Large intestine (tissue), 3 donors: ENCODE data around the gene ELAVL3. TPM values are rescaled to one million over a fixed set of nuclear protein-coding genes. Genes with fewer than 3 reads are reported as not detected.

Experiments
- DNase-seq, 2 donors: peaks; one replicate each; pipeline versions ENCODE4 v3.0.0 to v3.0.0-alpha.2; 2013
- H3K27ac ChIP-seq: one replicate; pipeline ENCODE4 v1.5.1; 2013; ENCODE audit warnings: low read length
- H3K27me3 ChIP-seq: 2 replicates; pipeline ENCODE4 v1.6.1; 2013; ENCODE audit warnings: low read length; ENCODE audit not compliant: control insufficient read depth, insufficient read depth
- H3K36me3 ChIP-seq: 2 replicates; pipeline ENCODE4 v1.6.1; 2013; ENCODE audit warnings: low read length; ENCODE audit not compliant: control insufficient read depth, insufficient read depth
- H3K4me1 ChIP-seq: one replicate; pipeline ENCODE4 v1.6.1; 2013; ENCODE audit warnings: low read length; ENCODE audit not compliant: control insufficient read depth, insufficient read depth
- H3K4me3 ChIP-seq: one replicate; pipeline ENCODE4 v1.5.1; 2013; ENCODE audit warnings: low read length
- H3K9me3 ChIP-seq: one replicate; pipeline ENCODE4 v1.6.1; 2013; ENCODE audit warnings: mild to moderate bottlenecking, low read depth, low read length, moderate library complexity; ENCODE audit not compliant: control insufficient read depth
- WGBS: methylation state at CpG from one replicate; pipeline ENCODE4 v1.1.5; 2013; ENCODE audit warnings: low lambda C conversion rate; ENCODE audit not compliant: insufficient coverage; 5-methylcytosine and 5-hydroxymethylcytosine counted together
- polyA plus RNA-seq: library from polyadenylated mRNA; unstranded; fragments of 120-200 nt; gene quantifications from one replicate; pipeline ENCODE4 v1.2.1, GENCODE V29; 2013

ELAVL3 gene
- polyA plus RNA-seq, 1 donor: 4.2 TPM

DNA sequence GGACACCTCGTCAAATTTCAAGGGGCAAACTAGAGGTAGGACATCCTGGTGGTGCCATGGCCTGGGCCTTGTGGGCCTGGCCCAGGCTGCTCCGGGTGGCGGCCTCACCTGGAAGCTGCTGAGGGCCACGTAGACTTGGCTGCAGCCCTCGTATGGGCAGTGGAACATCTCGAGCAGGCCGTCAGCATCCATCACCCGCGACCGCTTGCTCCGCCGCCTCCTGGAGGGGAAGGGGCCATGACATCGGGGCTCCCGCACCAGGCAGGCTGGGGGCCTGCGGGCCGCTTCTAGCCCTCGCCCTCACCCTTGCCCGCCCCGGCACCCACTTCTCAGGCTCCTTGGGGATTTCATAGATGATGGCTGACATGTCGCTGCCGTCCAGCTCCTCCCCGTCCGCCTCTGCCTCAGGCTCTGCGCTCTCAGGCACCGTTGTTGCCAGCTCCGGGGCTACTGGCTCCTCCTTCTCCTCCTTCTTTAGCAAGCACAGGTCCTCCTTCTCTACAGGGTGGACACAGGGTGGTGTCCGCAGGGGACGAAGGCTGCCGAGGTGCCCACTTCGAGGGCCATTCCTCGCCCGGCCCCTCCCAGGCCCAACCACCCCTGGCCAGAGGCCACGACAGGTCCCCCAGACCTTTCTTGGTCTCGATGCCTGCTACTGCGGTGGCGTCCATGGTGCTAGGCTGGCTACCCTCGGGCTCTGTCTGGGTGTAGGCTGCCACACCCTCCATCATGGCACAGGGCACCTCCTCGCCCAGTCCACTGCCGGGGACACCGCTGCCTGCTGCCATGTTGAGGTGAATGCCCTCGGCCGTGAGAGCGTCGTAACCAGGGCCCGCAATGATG, 6.0 kb upstream of the ELAVL3 start:
- no CpG with 5 or more reads among the region's 45 CpGs for WGBS
- no peak overlapping the region for H3K4me3 ChIP-seq
- H3K27me3 ChIP-seq: peaks cover 14% of the 10 kb centered on the region
- peaks cover 20% of the 10 kb centered on the region for H3K36me3 ChIP-seq
- H3K9me3 ChIP-seq: peaks cover 9% of the 10 kb centered on the region
- H3K27ac ChIP-seq: no peak overlapping the region
- peaks cover 21% of the 10 kb centered on the region for H3K4me1 ChIP-seq
- DNase-seq: no peak

DNA sequence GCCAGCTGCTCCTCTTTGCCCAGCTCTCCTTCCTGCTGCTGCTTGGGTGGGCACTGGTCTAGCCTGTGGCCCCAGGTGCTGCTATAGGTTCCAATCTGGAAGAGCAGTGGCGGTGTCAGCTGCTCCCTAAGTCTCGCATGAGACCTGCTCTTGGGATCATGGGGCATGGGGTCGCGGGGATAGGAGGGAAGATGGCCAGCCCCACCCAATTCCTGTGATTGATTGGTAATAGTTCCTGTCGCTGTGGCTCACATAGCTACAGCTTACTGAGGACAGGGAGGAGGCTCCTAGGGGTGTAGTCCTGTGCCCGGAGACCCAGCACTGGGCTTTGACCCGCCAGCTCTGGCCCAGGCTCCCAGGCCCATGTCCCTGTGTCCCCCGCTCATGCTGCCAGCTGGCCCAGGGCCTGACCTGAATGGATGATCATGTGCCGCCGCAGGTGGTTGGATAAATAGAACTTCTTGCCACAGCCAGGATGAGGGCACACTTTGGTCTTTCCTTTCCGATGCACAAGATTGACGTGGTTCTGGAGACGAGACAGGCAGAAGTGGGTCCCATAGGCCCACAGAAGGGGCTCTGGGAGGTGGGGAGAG, 4.5 kb upstream of the ELAVL3 start:
- peaks cover 20% of the 10 kb centered on the region for H3K36me3 ChIP-seq
- no peak for DNase-seq
- H3K9me3 ChIP-seq: peaks cover 13% of the 10 kb centered on the region
- peaks cover 11% of the 10 kb centered on the region for H3K4me1 ChIP-seq
- WGBS: no CpG with 5 or more reads among the region's 13 CpGs
- H3K27ac ChIP-seq: no peak overlapping the region
- no peak overlapping the region for H3K4me3 ChIP-seq
- peaks cover 28% of the 10 kb centered on the region for H3K27me3 ChIP-seq

DNA sequence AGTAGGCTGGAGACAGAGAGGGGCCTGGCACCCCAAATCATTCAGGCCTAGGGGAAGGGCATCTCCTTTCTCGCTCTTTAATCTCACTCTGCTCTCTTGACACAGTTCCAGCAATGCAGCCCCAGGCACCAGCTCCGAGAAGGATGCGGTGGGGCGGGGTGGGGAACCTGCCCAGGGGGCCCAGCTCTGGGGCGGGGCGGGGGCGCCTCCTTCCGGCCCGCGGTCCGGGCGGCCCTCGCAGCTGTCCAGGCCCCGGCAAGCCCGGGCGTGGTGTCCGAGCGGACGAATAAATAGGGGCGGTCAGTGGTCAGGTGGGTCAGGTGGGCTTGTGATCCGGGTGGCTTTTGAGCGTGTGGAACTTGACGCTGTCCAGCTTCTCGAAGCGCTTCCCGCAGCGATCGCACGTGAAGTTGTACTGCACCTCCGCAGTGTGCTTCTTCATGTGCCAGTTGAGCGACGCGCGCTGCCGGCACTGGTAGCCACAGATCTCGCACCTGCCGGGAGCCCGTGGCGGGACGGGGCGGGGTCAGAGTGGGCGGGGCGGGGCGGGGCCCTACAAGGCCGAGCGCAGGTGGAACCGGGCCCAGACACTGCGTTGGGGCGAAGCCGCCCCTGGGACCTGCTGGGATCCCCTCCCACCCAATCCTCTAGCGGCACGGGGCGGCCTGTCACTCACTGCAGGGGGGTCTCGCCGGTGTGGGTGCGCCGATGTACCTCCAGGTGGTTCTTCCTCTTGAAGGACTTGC, 2.7 kb upstream of the ELAVL3 start:
- H3K36me3 ChIP-seq: peaks cover 19% of the 10 kb centered on the region
- no peak for DNase-seq
- H3K4me3 ChIP-seq: no peak overlapping the region
- H3K4me1 ChIP-seq: peaks cover 5% of the 10 kb centered on the region
- WGBS: no CpG with 5 or more reads among the region's 57 CpGs
- no peak overlapping the region for H3K27ac ChIP-seq
- peaks cover 45% of the 10 kb centered on the region for H3K27me3 ChIP-seq
- H3K9me3 ChIP-seq: peaks cover 18% of the 10 kb centered on the region

DNA sequence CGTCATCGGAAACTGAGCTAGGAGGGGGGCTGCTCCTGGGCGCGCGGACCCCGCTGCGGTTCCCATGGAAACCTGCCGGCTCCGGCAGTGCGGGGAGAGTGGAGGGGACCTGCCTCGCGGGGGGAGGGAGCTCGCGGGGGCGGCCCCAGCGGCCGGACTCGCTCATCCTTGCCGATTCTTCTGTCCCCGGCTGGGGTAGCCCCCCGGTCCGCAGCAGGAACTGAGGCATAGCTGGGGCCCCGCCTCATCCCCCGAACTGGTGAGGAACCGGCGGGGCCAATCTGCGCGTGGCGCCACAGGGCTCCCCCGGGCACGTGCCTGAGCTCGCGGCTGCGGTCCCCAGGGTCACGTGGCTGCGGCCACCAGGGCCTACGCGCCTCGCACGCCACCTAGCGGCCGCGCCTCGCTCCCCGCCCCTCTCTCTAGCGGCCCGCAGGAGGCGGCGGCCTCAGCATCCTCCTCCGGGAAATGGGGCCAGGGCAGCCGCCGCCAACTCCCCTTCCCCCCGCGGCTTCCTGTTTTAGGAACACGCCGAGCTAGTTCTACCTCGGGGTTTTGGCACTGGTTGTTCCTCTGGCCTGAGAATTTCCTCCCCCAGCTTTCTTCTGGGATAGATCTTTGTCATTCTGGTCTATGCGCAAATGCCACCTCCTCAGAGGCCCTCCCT, 1.7 kb upstream of the ELAVL3 start:
- peaks cover 55% of the 10 kb centered on the region for H3K27me3 ChIP-seq
- peaks cover 17% of the 10 kb centered on the region for H3K36me3 ChIP-seq
- peaks cover 5% of the 10 kb centered on the region for H3K4me1 ChIP-seq
- WGBS: no CpG with 5 or more reads among the region's 58 CpGs
- peak overlapping the region; percentile 19 for H3K4me3 ChIP-seq
- no peak overlapping the region for H3K27ac ChIP-seq
- peaks cover 18% of the 10 kb centered on the region for H3K9me3 ChIP-seq
- DNase-seq: peak; percentile 72 to 83

DNA sequence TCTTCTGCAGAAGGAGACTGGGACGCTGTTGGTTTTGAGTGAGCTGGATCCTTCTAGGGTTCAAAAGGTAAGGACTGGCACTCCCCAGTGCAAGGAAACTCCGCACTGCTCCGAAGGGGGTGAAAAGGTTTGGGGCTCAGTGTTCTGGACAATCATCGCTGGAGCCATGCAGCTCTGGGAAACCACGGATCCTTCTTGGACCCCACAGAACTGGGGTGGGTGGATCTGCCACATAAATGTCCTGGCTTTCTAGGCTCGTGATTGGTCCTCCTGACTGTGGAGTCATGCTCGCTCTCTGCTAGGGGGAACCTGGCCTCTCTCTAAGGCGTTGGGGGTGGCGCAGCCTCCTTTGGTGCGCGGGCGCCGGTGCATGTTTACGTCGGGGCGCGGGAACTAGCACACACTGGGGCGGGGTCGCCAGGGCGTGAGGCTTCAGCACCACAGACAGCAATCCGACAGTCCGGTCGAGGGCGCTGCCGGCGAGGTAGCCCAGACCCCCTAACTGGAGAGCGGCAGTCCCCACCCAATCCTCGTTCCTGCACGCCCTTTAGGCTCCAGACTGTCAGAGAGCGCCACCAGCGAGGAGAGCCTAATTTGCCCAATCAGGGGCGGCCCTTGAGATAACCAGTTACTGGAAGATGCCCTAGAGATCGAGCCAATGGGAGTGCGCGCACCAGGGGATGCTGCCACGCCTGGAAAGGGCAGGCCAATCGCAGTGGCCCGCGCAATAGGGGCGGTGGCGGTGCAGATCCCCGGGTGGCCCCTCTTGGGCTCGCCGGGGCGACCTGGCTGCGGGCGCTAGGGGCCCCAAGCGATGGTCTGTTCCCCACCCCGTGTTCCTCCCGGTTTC, 913 bp upstream of the ELAVL3 start:
- WGBS: no CpG with 5 or more reads among the region's 50 CpGs
- H3K27me3 ChIP-seq: peaks cover 61% of the 10 kb centered on the region
- peaks cover 18% of the 10 kb centered on the region for H3K9me3 ChIP-seq
- peaks cover 10% of the 10 kb centered on the region for H3K36me3 ChIP-seq
- H3K4me3 ChIP-seq: peak overlapping the region; percentile 19
- DNase-seq: peak in 1 of 2 donors; percentile 53
- H3K4me1 ChIP-seq: peaks cover 5% of the 10 kb centered on the region
- no peak overlapping the region for H3K27ac ChIP-seq

DNA sequence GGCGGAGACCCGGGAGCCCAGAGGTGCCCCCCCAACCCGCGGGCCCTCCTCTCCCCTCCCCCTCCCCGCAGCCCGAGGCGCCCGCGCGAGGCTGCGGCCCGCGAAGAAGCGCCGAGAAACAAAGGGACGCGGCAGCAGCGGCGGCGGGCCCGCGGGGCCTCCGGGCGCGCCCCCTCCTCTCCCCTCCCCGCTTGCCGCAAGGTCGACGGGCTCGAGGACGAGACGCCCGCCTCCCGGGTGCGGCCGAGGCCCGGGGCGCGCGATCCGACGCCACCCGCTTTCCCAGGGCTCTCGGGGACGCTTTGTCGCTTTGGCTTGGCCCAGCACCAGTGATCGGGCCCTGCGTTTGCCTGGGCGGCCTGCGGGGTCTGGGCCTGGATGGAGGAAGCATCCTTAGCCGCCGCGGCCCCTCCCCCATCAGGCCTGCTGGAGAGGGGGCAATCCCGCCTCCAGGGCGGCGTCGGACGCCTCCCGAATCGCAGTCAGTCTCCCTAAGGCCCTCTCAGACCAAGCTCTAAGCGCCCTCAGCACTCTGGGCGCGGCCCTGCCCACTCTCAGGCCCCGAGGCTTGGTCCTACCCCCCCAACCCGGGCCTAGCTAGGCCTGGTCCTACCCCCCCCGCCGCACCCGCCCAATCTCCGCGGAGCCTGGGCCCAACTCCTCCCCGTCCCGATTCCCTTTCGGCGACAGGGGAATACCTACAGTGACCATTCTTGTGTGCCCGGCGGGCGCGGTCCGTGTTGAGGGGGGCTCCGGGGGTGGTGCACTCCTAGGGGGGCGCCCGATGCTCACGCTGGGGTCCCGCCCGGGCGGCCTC, 740 bp downstream of the ELAVL3 start:
- no peak overlapping the region for H3K27ac ChIP-seq
- peaks cover 2% of the 10 kb centered on the region for H3K36me3 ChIP-seq
- no CpG with 5 or more reads among the region's 86 CpGs for WGBS
- DNase-seq: no peak
- H3K27me3 ChIP-seq: peaks cover 61% of the 10 kb centered on the region
- H3K4me3 ChIP-seq: peak overlapping the region; percentile 24
- peaks cover 18% of the 10 kb centered on the region for H3K9me3 ChIP-seq
- peaks cover 5% of the 10 kb centered on the region for H3K4me1 ChIP-seq

DNA sequence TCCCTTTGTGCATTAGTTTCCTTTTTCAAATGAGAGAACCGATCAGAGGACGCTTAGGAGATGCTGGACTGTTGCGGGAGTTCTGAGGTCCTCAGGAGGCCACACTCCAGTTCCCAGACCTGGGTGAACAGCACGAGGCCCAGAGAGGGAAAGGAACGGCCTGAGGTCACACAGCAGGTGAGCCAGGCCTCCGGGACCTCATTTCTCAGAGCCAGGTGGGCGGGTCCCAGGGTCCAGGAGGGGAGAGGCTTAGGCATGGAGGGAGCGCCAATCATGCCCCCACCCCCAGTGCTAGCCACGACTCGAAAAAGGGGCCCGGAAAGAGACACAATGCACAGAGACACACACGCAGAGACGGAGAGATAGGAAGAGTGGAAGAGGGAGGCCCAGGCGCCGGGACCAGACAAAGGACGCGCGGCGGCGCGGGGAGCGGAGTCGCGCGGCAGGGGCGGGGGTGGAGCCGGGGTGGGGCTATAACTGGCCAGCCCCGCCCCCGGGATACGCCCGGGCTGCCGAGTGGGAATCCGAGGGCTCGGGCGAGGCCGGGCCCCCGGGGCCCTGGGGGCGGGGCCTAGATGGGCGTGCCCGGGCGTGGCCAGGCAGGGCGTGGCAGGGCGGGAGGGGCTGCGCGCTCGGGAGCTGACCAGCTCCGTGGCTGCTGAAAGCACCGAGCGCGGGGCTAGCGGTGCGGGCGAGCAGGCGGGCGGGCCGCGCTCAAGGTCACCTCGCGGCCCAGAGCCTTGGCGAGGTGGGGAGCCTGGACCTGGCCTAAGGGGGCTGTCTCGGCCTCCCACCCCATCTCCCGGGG, 1.6 kb downstream of the ELAVL3 start:
- peak in 1 of 2 donors; percentile 43 for DNase-seq
- peaks cover 2% of the 10 kb centered on the region for H3K36me3 ChIP-seq
- H3K4me3 ChIP-seq: no peak overlapping the region
- H3K4me1 ChIP-seq: peaks cover 5% of the 10 kb centered on the region
- peaks cover 61% of the 10 kb centered on the region for H3K27me3 ChIP-seq
- peaks cover 18% of the 10 kb centered on the region for H3K9me3 ChIP-seq
- H3K27ac ChIP-seq: no peak overlapping the region
- no CpG with 5 or more reads among the region's 62 CpGs for WGBS

DNA sequence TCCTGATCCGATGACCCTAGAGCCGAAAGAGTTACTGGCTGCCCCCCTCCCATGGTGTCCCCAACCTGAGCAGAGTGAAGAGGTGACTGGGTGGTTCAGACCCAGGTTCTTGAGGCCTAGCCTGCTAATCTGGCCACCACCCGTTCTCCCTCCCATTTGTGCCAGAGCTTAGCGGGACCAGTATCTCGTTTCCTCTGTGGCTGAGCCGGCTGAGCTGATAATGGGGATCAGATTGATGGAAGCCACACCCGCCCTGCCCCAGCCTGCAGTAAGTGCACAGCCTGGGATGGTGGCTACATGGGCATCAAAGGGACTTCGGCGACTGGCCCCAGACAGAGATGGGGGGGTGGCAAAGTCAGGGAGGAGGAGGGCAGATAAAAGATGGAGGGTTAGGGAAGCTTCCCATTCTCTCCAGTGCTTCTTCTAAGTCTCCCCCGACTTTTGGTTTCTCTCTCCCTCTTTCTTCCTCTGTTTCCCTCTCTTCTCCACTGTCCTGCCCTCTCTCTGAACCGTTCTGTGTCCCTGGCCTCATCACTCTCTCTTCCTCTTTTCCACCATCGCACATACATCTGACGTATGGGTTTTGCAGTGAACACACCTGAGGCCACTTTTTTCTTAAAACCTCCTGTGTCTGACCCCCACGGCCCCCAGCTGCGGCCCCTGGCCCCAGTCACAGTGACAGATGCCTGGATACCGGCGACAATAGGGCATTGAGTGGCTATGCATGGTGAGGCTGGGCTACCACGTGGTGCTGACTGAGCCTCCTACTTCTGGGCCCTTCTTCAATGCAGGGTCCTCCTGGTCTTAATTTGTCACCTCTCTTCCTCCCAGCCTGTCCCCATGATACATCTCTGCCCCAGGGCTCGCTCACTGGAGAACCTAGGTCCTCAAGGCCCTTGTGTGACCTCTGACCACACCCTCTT, 2.4 kb downstream of the ELAVL3 start:
- Histone ChIP-seq H3K4me1 (peaks cover 5% of the 10 kb centered on the region), H3K4me3 (no peak overlapping the region), H3K9me3 (peaks cover 18% of the 10 kb centered on the region), H3K36me3 (no peaks in the 10 kb centered on the region), H3K27me3 (peaks cover 61% of the 10 kb centered on the region), H3K27ac (no peak overlapping the region)
- WGBS: 43% methylated on average over 2 of the region's 19 CpGs
- no peak for DNase-seq
